Measurements from ENCODE around the gene ARHGAP31. TPM values are rescaled to one million over a fixed set of nuclear protein-coding genes. Genes with fewer than 3 reads are reported as not detected.

ARHGAP31 gene
- polyA plus RNA-seq, 1 donor from 2014 or later: not detected

DNA sequence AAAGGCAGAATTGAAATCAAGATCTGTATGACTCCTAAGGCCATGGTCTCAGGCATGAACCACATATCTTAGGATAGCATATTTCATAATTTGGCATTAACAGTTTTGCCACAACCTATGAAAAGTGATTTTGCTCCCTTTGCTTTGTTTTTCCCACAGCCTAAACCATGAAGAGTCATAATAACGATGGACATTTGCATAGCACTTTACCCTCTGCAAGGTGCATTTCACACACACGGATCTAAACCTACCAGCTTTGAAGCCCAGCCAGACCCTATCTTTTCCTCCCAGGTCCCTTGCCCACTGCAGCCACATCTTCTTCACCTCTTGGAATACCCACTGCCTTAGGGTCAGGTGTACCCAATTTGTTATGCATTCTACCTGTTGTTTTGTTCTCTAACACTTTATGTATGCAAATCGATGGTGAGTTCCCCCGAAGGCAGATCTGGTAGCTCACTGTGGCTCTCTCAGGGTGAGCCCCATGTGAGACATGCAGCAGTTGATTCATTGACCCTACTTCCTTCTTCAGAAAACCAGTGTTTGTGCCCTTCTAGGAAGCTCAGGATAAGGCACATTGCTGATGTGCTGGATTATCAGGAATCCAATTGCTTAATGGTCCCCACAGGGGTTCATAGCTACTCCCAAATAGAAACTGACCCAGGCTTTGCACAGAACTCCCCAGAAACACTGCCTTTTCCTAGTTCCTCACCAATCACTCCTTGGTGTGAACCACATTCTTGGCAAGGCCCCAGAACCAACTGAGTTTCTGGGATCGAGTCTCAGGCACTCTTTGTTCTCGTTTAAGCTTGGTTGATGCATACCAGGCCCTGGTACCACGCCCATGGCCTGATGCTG lies 8.7 kb downstream of the ARHGAP31 start:
- Histone ChIP-seq H3K9ac (ENCODE audit: low read length) (no peak overlapping the region), H3K27ac (ENCODE audit: low read length) (no peak overlapping the region), H3K79me2 (replicated peaks; ENCODE audit: insufficient read depth, low read length) (no peaks in the 10 kb centered on the region), H3F3A (ENCODE audit: insufficient read depth, low read length, poor library complexity, severe bottlenecking) (no peaks in the 10 kb centered on the region), H2AFZ (ENCODE audit: low read depth, low read length) (no peak overlapping the region), H3K9me3 (ENCODE audit: low read length) (no peaks in the 10 kb centered on the region), H4K20me1 (ENCODE audit: insufficient read depth) (no peaks in the 10 kb centered on the region), H3K9me2 (ENCODE audit: insufficient read depth, low read length) (no peaks in the 10 kb centered on the region), H3K4me2 (ENCODE audit: low read length) (no peak overlapping the region), H3K4me3 (ENCODE audit: low read length) (no peak overlapping the region), H3K36me3 (ENCODE audit: insufficient read depth, low read length) (no peaks in the 10 kb centered on the region), H3K27me3 (ENCODE audit: insufficient read depth, low read depth, low read length) (no peaks in the 10 kb centered on the region)
- TF ChIP-seq, protein P1, sequence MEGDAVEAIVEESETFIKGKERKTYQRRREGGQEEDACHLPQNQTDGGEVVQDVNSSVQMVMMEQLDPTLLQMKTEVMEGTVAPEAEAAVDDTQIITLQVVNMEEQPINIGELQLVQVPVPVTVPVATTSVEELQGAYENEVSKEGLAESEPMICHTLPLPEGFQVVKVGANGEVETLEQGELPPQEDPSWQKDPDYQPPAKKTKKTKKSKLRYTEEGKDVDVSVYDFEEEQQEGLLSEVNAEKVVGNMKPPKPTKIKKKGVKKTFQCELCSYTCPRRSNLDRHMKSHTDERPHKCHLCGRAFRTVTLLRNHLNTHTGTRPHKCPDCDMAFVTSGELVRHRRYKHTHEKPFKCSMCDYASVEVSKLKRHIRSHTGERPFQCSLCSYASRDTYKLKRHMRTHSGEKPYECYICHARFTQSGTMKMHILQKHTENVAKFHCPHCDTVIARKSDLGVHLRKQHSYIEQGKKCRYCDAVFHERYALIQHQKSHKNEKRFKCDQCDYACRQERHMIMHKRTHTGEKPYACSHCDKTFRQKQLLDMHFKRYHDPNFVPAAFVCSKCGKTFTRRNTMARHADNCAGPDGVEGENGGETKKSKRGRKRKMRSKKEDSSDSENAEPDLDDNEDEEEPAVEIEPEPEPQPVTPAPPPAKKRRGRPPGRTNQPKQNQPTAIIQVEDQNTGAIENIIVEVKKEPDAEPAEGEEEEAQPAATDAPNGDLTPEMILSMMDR (IDR thresholded peaks at IDR 0.05; ENCODE audit: poor library complexity, severe bottlenecking): no peak
- no peak for TF ChIP-seq RAD21 (conservative IDR thresholded peaks at IDR 0.05)
- no peak for TF ChIP-seq EZH2 (IDR thresholded peaks at IDR 0.05; ENCODE audit: borderline replicate concordance, insufficient read depth, low read length, poor library complexity, severe bottlenecking)
- TF ChIP-seq, protein P2, sequence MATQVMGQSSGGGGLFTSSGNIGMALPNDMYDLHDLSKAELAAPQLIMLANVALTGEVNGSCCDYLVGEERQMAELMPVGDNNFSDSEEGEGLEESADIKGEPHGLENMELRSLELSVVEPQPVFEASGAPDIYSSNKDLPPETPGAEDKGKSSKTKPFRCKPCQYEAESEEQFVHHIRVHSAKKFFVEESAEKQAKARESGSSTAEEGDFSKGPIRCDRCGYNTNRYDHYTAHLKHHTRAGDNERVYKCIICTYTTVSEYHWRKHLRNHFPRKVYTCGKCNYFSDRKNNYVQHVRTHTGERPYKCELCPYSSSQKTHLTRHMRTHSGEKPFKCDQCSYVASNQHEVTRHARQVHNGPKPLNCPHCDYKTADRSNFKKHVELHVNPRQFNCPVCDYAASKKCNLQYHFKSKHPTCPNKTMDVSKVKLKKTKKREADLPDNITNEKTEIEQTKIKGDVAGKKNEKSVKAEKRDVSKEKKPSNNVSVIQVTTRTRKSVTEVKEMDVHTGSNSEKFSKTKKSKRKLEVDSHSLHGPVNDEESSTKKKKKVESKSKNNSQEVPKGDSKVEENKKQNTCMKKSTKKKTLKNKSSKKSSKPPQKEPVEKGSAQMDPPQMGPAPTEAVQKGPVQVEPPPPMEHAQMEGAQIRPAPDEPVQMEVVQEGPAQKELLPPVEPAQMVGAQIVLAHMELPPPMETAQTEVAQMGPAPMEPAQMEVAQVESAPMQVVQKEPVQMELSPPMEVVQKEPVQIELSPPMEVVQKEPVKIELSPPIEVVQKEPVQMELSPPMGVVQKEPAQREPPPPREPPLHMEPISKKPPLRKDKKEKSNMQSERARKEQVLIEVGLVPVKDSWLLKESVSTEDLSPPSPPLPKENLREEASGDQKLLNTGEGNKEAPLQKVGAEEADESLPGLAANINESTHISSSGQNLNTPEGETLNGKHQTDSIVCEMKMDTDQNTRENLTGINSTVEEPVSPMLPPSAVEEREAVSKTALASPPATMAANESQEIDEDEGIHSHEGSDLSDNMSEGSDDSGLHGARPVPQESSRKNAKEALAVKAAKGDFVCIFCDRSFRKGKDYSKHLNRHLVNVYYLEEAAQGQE (IDR thresholded peaks at IDR 0.05; ENCODE audit: borderline replicate concordance): no peak
- TF ChIP-seq TAF1 (IDR thresholded peaks at IDR 0.05; ENCODE audit: low read depth): no peak
- TF ChIP-seq SMC3 (conservative IDR thresholded peaks at IDR 0.05; ENCODE audit: poor library complexity): no peak
- TF ChIP-seq POLR2AphosphoS5 (IDR thresholded peaks at IDR 0.05): no peak
- no peak for TF ChIP-seq MXI1 (conservative IDR thresholded peaks at IDR 0.05; ENCODE audit: poor library complexity, severe bottlenecking)
- TF ChIP-seq EP300 (conservative IDR thresholded peaks at IDR 0.05; ENCODE audit: poor library complexity, severe bottlenecking): no peak

DNA sequence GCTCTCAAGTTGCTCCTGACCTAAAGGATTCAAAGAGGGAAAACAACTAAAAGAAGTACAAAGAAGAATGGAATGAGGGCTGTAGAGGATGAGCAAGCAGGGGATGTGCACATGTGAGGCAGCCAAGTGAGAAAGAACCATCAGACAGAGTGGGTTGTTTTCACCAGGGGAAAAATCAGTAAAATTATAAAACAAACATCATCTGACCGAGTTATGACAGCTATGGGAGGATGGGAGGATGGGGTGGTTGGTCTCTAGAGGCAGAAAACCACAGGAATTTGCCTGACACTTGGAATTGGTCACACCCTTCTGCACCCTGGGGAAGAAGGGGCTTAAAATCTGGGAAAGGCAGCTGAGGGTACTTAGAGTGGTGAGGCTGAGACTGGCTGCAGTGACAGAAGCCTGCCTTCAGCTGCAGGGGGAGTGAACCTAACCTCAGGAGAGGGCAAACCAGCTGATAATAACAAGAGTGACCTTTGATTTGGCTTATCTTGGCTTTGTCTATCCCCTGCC lies 10.1 kb downstream of the ARHGAP31 start:
- no peaks in the 10 kb centered on the region for H4K20me1 ChIP-seq (ENCODE audit: insufficient read depth)
- H3F3A ChIP-seq (ENCODE audit: insufficient read depth, low read length, poor library complexity, severe bottlenecking): no peaks in the 10 kb centered on the region
- TF ChIP-seq MXI1 (conservative IDR thresholded peaks at IDR 0.05; ENCODE audit: poor library complexity, severe bottlenecking): no peak
- TF ChIP-seq, protein P2 (IDR thresholded peaks at IDR 0.05; ENCODE audit: borderline replicate concordance): no peak
- TF ChIP-seq, protein P1 (IDR thresholded peaks at IDR 0.05; ENCODE audit: poor library complexity, severe bottlenecking): no peak
- TF ChIP-seq SMC3 (conservative IDR thresholded peaks at IDR 0.05; ENCODE audit: poor library complexity): no peak
- no peak for TF ChIP-seq TAF1 (IDR thresholded peaks at IDR 0.05; ENCODE audit: low read depth)
- TF ChIP-seq EP300 (conservative IDR thresholded peaks at IDR 0.05; ENCODE audit: poor library complexity, severe bottlenecking): no peak
- TF ChIP-seq RAD21 (conservative IDR thresholded peaks at IDR 0.05): no peak
- TF ChIP-seq EZH2 (IDR thresholded peaks at IDR 0.05; ENCODE audit: borderline replicate concordance, insufficient read depth, low read length, poor library complexity, severe bottlenecking): no peak
- no peak for TF ChIP-seq POLR2AphosphoS5 (IDR thresholded peaks at IDR 0.05)
- no peaks in the 10 kb centered on the region for H3K79me2 ChIP-seq (replicated peaks; ENCODE audit: insufficient read depth, low read length)
- no peaks in the 10 kb centered on the region for H3K9me2 ChIP-seq (ENCODE audit: insufficient read depth, low read length)
- no peaks in the 10 kb centered on the region for H3K27me3 ChIP-seq (ENCODE audit: insufficient read depth, low read depth, low read length)
- H3K4me2 ChIP-seq (ENCODE audit: low read length): no peak overlapping the region
- H3K36me3 ChIP-seq (ENCODE audit: insufficient read depth, low read length): no peaks in the 10 kb centered on the region
- no peak overlapping the region for H3K9ac ChIP-seq (ENCODE audit: low read length)
- no peak overlapping the region for H3K27ac ChIP-seq (ENCODE audit: low read length)
- H3K4me3 ChIP-seq (ENCODE audit: low read length): no peak overlapping the region
- no peak overlapping the region for H2AFZ ChIP-seq (ENCODE audit: low read depth, low read length)
- no peaks in the 10 kb centered on the region for H3K9me3 ChIP-seq (ENCODE audit: low read length)

Measured in neural cell (in vitro differentiated cells).